Upper lobe of left lung (tissue), 4 donors: ENCODE measurements around the gene DPP10.

ENCODE experiments used
- CTCF ChIP-seq, 6 experiments: fragments of 450-650 bp in 4 of 6; fragments of 200-600 bp in 2 of 6; sonication (generic) in 2 of 6; IDR thresholded peaks; one replicate each; pipeline ENCODE4 v1.5.1; 2016 to 2019; ENCODE audit warnings: antibody characterized with exemption in 6 of 6
- POLR2A ChIP-seq, 4 donors: fragments of 450-650 bp; IDR thresholded peaks; one replicate each; pipeline ENCODE4 v1.5.1; 2016 to 2017; ENCODE audit warnings: antibody characterized with exemption in 4 of 4, mild to moderate bottlenecking in 2 of 4
- POLR2AphosphoS5 ChIP-seq, 2 donors: sonication (generic); formaldehyde crosslinking; IDR thresholded peaks; one replicate each; pipeline ENCODE4 v1.5.1; 2017; ENCODE audit warnings: antibody characterized with exemption in 2 of 2

GRCh38 chr2:114525955-114526354 lies 83.5 kb downstream of the DPP10 start:
- TF ChIP-seq CTCF (IDR thresholded peaks at IDR 0.05) (no peak), POLR2A (IDR thresholded peaks at IDR 0.05) (no peak), POLR2AphosphoS5 (IDR thresholded peaks at IDR 0.05) (no peak)
